IPS DF 6.9 (cell line): ENCODE measurements around the gene GNAQ.
"Not testable (repeated sequence)": the region's sequence is repeated elsewhere in the genome, so short reads cannot be mapped to it uniquely, and the experiment has no call there.

Source experiments
- DNase-seq: peaks from one replicate; pipeline ENCODE4 v3.0.0-alpha.2; 2013; ENCODE audit warnings: low read depth, low spot score
- H3K27ac ChIP-seq: one replicate; pipeline ENCODE4 v1.5.1; 2013; ENCODE audit warnings: low read length, control low read depth
- H3K27me3 ChIP-seq: 2 replicates; pipeline ENCODE4 v1.6.1; 2013; ENCODE audit warnings: mild to moderate bottlenecking, low read length; ENCODE audit not compliant: control insufficient read depth, insufficient read depth
- H3K36me3 ChIP-seq: 2 replicates; pipeline ENCODE4 v1.6.1; 2013; ENCODE audit warnings: low read length; ENCODE audit not compliant: control insufficient read depth, insufficient read depth
- H3K4me1 ChIP-seq: 2 replicates; pipeline ENCODE4 v1.6.1; 2013; ENCODE audit warnings: low read length; ENCODE audit not compliant: control insufficient read depth, insufficient read depth
- H3K4me3 ChIP-seq: 2 replicates; pipeline ENCODE4 v1.5.1; 2013; ENCODE audit warnings: mild to moderate bottlenecking, low read length
- H3K9me3 ChIP-seq: 2 replicates; pipeline ENCODE4 v1.6.1; 2013; ENCODE audit warnings: low read length, inconsistent platforms; ENCODE audit not compliant: control insufficient read depth, insufficient read depth
- WGBS: extraction: QIAGEN DNeasy Blood & Tissue Kit; methylation state at CpG from one replicate; pipeline ENCODE4 v1.1.7; 2013; ENCODE audit warnings: mixed read lengths, missing lambda C conversion rate; ENCODE audit not compliant: insufficient read length, insufficient coverage; 5-methylcytosine and 5-hydroxymethylcytosine counted together

Gene GNAQ

DNA sequence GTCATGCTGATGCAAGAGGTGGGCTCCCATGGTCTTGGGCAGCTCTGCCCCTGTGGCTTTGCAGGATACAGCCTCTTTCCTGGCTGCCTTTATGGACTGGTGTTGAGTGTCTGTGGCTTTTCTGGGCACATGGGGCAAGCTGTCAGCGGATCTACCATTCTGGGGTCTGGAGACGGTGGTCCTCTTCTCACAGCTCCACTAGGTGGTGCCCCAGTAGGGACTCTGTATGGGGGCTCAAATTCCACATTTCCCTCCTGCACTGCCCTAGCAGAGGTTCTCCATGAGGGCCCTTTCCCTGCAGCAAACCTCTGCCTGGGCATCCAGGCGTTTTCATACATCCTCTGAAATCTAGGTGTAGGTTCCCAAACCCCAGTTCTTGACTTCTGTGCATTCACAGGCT is 340.9 kb downstream of the GNAQ start:
- H3K9me3 ChIP-seq, H3K27me3 ChIP-seq, H3K4me3 ChIP-seq, DNase-seq, H3K27ac ChIP-seq, H3K4me1 ChIP-seq, H3K36me3 ChIP-seq: not testable (repeated sequence)
- WGBS: no CpG with 5 or more reads among the region's 3 CpGs

DNA sequence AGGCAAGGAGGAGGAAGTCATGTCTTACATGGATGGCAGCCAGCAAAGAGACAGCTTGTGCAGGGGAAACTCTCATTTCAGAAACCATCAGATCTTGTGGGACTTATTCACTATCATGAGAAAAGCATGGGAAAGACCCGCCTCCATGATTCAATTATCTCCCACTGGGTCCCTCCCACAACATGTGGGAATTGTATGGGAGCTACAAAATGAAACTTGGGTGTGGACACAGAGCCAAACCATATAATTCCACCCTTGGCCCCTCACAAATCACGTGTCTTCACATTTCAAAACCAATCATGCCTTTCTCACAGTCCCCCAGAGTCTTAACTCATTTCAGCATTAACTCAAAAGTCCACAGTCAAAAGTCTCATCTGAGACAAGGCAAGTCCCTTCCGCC is 341.5 kb downstream of the GNAQ start:
- H3K9me3 ChIP-seq, H3K4me3 ChIP-seq, H3K27me3 ChIP-seq, H3K4me1 ChIP-seq, H3K27ac ChIP-seq, DNase-seq, H3K36me3 ChIP-seq: not testable (repeated sequence)
- no CpG with 5 or more reads among the region's 3 CpGs for WGBS

DNA sequence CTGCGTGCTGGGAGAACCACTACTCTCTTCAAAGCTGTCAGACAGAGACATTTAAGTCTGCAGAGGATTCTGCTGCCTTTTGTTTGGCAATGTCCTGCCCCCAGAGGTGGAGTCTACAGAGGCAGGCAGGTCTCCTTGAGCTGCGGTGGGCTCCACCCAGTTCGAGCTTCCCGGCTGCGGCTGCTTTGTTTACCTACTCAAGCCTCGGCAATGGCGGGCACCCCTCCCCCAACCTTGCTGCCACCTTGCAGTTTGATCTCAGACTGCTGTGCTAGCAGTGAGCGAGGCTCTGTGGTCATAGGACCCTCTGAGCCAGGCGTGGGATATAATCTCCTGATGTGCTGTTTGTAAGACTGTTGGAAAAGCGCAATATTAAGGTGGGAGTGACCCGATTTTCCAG is 343.9 kb downstream of the GNAQ start:
- DNase-seq, H3K27ac ChIP-seq, H3K9me3 ChIP-seq, H3K4me1 ChIP-seq, H3K4me3 ChIP-seq, H3K36me3 ChIP-seq, H3K27me3 ChIP-seq: not testable (repeated sequence)
- WGBS: no CpG with 5 or more reads among the region's 11 CpGs

DNA sequence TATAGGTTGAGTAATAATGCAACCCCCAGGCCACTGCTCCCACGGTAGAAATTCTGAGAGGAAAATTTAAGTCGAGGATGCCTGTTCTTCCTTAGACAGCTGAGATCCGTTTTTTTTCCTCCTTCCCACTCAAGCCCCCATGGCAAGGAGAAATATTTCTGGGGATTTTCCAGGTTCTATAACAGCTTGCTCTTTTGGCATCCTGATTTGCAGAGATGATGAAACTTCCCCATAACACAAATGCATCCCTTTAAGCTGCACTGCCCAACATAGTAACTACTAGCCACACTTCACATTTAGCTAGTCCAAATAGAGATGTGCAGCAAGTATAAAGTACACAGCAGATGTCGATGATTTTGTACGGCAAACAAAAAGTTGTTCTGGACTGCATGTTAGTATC is 351.0 kb downstream of the GNAQ start:
- no CpG with 5 or more reads among the region's 5 CpGs for WGBS

DNA sequence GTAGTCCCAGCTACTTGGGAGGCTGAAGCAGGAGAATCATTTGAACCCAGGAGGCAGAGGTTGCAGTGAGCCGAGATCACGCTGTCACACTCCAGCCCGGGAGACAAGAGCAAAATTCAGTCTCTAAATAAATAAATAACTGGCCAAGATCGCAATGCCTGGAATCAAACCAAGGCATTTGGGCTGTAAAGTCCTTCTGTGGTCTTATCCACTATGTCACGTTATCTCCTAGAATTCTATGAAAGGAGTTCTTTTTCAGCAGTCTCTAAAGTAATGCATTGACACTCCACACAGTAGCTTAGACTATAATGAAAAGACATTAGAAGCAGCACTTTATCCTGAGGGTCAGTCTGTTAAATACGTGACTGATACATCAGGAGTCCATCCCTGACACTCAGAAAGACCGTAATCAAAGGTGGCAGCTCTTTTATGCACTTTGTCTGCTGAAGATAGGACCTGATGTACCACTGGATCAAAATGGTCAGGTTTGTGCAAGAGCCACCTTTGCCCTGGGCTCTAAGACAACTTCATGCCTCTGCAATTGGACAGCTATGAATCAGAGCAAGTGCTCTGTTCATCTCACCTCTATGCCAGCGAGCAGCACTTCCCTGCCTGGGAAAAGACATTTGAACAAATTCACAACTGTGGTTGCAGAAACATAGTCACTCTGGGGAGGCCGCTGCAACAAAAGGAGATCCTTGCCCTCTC is 351.8 kb downstream of the GNAQ start:
- Histone ChIP-seq H3K27me3 (no peaks in the 10 kb centered on the region), H3K4me3 (no peak overlapping the region), H3K9me3 (no peaks in the 10 kb centered on the region), H3K4me1 (no peaks in the 10 kb centered on the region), H3K36me3 (no peaks in the 10 kb centered on the region), H3K27ac (no peak overlapping the region)
- DNase-seq: no peak
- no CpG with 5 or more reads among the region's 9 CpGs for WGBS

More for the DNA sequence above, 351.0 kb downstream of the GNAQ start:
- H3K9me3 ChIP-seq: no peaks in the 10 kb centered on the region
- H3K4me1 ChIP-seq: no peaks in the 10 kb centered on the region
- H3K36me3 ChIP-seq: no peaks in the 10 kb centered on the region
- no peak for DNase-seq
- no peak overlapping the region for H3K27ac ChIP-seq
- H3K27me3 ChIP-seq: no peaks in the 10 kb centered on the region
- no peak overlapping the region for H3K4me3 ChIP-seq

DNA sequence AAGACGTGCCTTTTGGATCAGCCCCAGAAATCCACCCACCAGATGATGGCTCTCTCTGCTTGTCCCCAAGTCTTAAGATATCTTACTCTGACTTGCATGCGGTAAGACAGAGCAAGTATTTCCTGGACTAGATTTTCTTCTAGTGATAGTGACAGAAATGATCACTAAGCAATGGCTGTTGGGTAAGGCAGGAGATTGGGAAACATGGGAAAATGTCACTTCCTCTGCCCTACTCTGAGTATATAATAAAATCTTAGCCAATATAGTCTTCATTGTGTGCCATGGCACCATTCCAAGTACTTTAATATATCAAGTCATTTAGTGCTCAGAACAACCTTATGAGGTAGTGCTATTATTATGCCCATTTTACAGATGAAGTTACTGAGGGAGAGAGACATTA is 352.5 kb downstream of the GNAQ start:
- DNase-seq: no peak
- Histone ChIP-seq H3K9me3 (no peaks in the 10 kb centered on the region), H3K27ac (no peak overlapping the region), H3K36me3 (no peaks in the 10 kb centered on the region), H3K4me3 (no peak overlapping the region), H3K4me1 (no peaks in the 10 kb centered on the region), H3K27me3 (no peaks in the 10 kb centered on the region)
- WGBS: no CpG with 5 or more reads among the region's 2 CpGs

DNA sequence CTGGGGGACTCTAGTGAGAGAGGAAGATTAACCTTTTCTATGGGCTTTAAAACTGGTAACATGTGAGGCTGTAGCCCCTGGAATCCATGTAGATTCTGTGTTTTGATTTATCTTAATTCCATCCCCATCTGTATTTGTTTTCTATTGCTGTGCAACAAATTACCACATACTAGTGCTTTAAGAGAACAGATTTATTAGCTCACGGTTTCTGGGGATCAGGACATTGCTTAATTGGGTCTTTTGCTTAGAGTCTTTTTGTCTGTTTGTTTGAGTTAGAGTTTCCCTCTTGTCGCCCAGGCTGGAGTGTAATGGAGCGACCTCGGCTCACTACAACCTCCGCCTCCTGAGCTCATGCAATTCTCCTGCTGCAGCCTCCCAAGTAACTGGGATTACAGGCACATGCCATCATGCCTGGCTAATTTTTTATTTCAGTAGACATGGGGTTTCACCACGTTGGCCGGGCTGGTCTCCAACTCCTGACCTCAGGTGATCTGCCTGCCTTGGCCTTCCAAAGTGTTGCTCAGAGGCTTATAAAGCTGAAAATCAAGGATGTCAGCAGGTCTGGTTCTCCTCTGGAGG is 353.6 kb downstream of the GNAQ start:
- Histone ChIP-seq H3K9me3 (no peaks in the 10 kb centered on the region), H3K36me3 (no peaks in the 10 kb centered on the region), H3K4me3 (no peak overlapping the region), H3K27ac (no peak overlapping the region), H3K4me1 (no peaks in the 10 kb centered on the region), H3K27me3 (no peaks in the 10 kb centered on the region)
- no CpG with 5 or more reads among the region's 7 CpGs for WGBS
- DNase-seq: no peak

DNA sequence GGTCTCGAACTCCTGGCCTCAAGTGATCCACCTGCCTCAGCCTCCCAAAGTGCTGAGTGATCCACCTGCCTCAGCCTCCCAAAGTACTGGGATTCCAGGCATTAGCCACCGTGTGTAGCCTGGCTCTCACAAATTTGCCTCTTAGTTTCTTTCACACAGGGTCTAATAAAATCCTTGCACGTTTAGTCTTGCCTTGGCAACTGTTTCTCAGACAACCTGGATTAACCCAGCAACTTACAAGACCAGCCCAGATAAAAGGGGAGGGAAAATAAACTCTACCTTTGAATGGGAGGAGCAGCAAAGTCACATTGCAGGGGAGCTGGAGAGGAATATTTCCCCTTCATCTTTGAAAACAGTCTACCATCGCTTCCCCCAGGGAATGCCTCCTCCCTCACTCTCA is 354.2 kb downstream of the GNAQ start:
- H3K27ac ChIP-seq: no peak overlapping the region
- H3K4me3 ChIP-seq: no peak overlapping the region
- no peaks in the 10 kb centered on the region for H3K36me3 ChIP-seq
- H3K4me1 ChIP-seq: no peaks in the 10 kb centered on the region
- no peaks in the 10 kb centered on the region for H3K9me3 ChIP-seq
- no peaks in the 10 kb centered on the region for H3K27me3 ChIP-seq
- DNase-seq: no peak
- no CpG with 5 or more reads among the region's 4 CpGs for WGBS

DNA sequence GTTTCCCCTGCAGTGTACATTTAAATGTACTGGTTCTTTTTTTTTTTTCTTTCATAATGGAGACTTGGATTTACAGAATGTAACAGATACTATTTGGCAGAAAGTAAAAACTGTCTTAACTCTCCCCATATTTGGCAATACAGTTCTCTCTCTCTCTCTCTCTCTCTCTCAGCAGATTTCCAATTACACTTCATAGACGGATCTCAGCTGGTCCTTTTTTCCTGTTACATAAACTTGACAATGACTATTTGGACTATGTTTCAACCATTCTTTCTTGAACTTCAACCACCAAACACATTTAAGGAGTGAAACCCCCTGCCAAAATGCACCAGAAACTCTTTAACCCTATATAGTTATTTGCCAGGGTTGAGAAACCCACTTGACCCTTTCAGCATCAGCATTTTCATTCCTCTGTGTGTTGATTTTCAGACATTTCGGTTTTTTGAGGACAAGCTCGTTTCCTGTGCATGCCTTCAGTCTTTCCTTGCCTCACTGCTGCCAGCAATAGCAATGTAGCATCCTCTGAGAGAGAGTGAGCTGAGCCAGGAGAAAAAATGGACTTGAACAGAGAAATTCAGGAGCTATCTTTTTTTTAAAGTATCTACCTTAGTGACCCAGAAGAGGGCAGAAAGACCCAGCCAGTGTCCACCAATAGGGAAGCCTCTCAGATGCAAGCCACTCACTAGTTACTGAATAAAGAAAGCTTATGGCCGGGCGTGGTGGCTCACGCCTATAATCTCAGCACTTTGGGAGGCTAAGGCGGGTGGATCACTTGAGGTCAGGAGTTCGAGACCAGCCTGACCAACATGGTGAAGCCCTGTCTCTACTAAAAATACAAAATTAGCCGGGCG is 357.4 kb downstream of the GNAQ start:
- Histone ChIP-seq H3K4me1 (no peaks in the 10 kb centered on the region), H3K9me3 (no peaks in the 10 kb centered on the region), H3K4me3 (no peak overlapping the region), H3K27ac (no peak overlapping the region), H3K36me3 (no peaks in the 10 kb centered on the region), H3K27me3 (no peaks in the 10 kb centered on the region)
- no peak for DNase-seq
- no CpG with 5 or more reads among the region's 10 CpGs for WGBS

DNA sequence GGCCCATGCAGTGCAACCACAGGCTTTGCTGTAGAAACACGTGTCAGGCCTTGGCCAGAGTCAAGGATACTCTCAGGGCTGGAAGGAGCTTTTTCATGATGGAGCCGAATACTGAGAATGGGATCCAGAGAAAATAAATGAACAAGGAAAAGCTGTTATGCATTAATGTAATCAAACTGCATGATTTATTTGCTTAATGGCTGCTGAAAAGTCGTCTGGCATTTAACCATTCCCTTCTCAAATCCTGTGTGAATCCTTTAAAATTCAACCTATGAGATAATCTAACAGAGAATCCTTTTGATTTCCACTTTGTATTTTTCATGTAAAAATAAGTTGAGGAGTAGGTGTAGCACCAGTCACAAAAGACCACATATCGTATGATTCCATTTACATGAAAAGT is 359.4 kb downstream of the GNAQ start:
- no peaks in the 10 kb centered on the region for H3K27me3 ChIP-seq
- H3K4me1 ChIP-seq: no peaks in the 10 kb centered on the region
- no peaks in the 10 kb centered on the region for H3K36me3 ChIP-seq
- no peak overlapping the region for H3K4me3 ChIP-seq
- no peak for DNase-seq
- no peak overlapping the region for H3K27ac ChIP-seq
- no CpG with 5 or more reads among the region's 4 CpGs for WGBS
- no peaks in the 10 kb centered on the region for H3K9me3 ChIP-seq
